ENCODE data around the gene FLOT2. TPM values are rescaled to one million over a fixed set of nuclear protein-coding genes. Genes with fewer than 3 reads are reported as not detected.

The FLOT2 gene
- total RNA-seq, 1 experiment from 2014 or later = 23.1 TPM

GRCh38 chr17:28944862-28945741, 47.6 kb upstream of the FLOT2 start:
- H3K4me1 ChIP-seq (ENCODE audit: insufficient read depth, low read length) = peaks cover 32% of the 10 kb centered on the region
- H3K9me3 ChIP-seq (ENCODE audit: low read length) = no peaks in the 10 kb centered on the region
- H3K4me3 ChIP-seq (ENCODE audit: low read length) = no peak overlapping the region
- no peaks in the 10 kb centered on the region for H3K27me3 ChIP-seq (ENCODE audit: low read length)
- no peak for TF ChIP-seq CTCF (conservative IDR thresholded peaks at IDR 0.05; ENCODE audit: low read depth, low read length)
- TF ChIP-seq EZH2 (IDR thresholded peaks at IDR 0.05; ENCODE audit: low read length, unreplicated experiment) = no peak
- no peak for TF ChIP-seq EZH2phosphoT487 (IDR thresholded peaks at IDR 0.05; ENCODE audit: borderline replicate concordance, low read length)
- ChIA-PET POLR2A (ENCODE audit: unreplicated experiment) (no interaction called here), CTCF (no interaction called here)
- H3K27ac ChIP-seq (ENCODE audit: low read length) = peak overlapping the region; percentile 99
- peaks cover 94% of the 10 kb centered on the region for H3K79me2 ChIP-seq (ENCODE audit: low read length)
- H2AFZ ChIP-seq (ENCODE audit: low read length) = no peak overlapping the region
- H3F3A ChIP-seq (ENCODE audit: low read length, unreplicated experiment) = no peaks in the 10 kb centered on the region
- H4K20me1 ChIP-seq (ENCODE audit: low read length) = no peaks in the 10 kb centered on the region
- intact Hi-C loops (cut with micrococcal nuclease) = loop anchor here (5.0 kb wide), 1 partner anchor 43 kb away; the partner anchor contains the start of gene DHRS13
- no peak for ATAC-seq
- BruUV-seq (replicated peaks) = no TSS peak
- H3K36me3 ChIP-seq (ENCODE audit: low read depth, low read length) = peaks cover 16% of the 10 kb centered on the region; the same call in 1 of the 2 replicates
- no peaks in the 10 kb centered on the region for H3K9me2 ChIP-seq (replicated peaks; ENCODE audit: low read length)
- peak; percentile 29 for DNase-seq
- H3K4me2 ChIP-seq (ENCODE audit: low read length) = peak overlapping the region; percentile 93
- peak overlapping the region; percentile 80 for H3K9ac ChIP-seq (ENCODE audit: low read length)

- Histone ChIP-seq H3K36me3 (ENCODE audit: low read depth, low read length) (peaks cover 20% of the 10 kb centered on the region; the same call in 1 of the 2 replicates), H4K20me1 (ENCODE audit: low read length) (peaks cover 4% of the 10 kb centered on the region; the same call in 1 of the 2 replicates), H3F3A (ENCODE audit: low read length, unreplicated experiment) (no peaks in the 10 kb centered on the region), H3K4me1 (ENCODE audit: insufficient read depth, low read length) (peaks cover 32% of the 10 kb centered on the region), H2AFZ (ENCODE audit: low read length) (no peak overlapping the region), H3K27me3 (ENCODE audit: low read length) (no peaks in the 10 kb centered on the region), H3K9ac (ENCODE audit: low read length) (no peak overlapping the region), H3K27ac (ENCODE audit: low read length) (no peak overlapping the region), H3K4me2 (ENCODE audit: low read length) (no peak overlapping the region), H3K9me3 (ENCODE audit: low read length) (no peaks in the 10 kb centered on the region), H3K9me2 (replicated peaks; ENCODE audit: low read length) (no peaks in the 10 kb centered on the region), H3K79me2 (ENCODE audit: low read length) (peaks cover 94% of the 10 kb centered on the region), H3K4me3 (ENCODE audit: low read length) (no peak overlapping the region)
- DNase-seq (no peak), ATAC-seq (no peak)
- ChIA-PET CTCF (no interaction called here), POLR2A (ENCODE audit: unreplicated experiment) (no interaction called here)
- intact Hi-C loops (cut with micrococcal nuclease) = no loop called here
- no TSS peak for BruUV-seq (replicated peaks)
- TF ChIP-seq EZH2phosphoT487 (IDR thresholded peaks at IDR 0.05; ENCODE audit: borderline replicate concordance, low read length) = no peak
- no peak for TF ChIP-seq EZH2 (IDR thresholded peaks at IDR 0.05; ENCODE audit: low read length, unreplicated experiment)
- no peak for TF ChIP-seq CTCF (conservative IDR thresholded peaks at IDR 0.05; ENCODE audit: low read depth, low read length)
These were observed 46.8 kb upstream of the FLOT2 start for GRCh38 chr17:28944343-28944742.

- Histone ChIP-seq H3F3A (ENCODE audit: low read length, unreplicated experiment) (no peaks in the 10 kb centered on the region), H3K36me3 (ENCODE audit: low read depth, low read length) (peaks cover 20% of the 10 kb centered on the region; the same call in 1 of the 2 replicates), H3K9me3 (ENCODE audit: low read length) (no peaks in the 10 kb centered on the region), H2AFZ (ENCODE audit: low read length) (no peak overlapping the region), H3K27ac (ENCODE audit: low read length) (no peak overlapping the region), H3K9me2 (replicated peaks; ENCODE audit: low read length) (no peaks in the 10 kb centered on the region), H3K79me2 (ENCODE audit: low read length) (peaks cover 94% of the 10 kb centered on the region), H3K4me3 (ENCODE audit: low read length) (no peak overlapping the region), H4K20me1 (ENCODE audit: low read length) (peaks cover 8% of the 10 kb centered on the region; the same call in 1 of the 2 replicates), H3K4me1 (ENCODE audit: insufficient read depth, low read length) (peaks cover 40% of the 10 kb centered on the region), H3K27me3 (ENCODE audit: low read length) (no peaks in the 10 kb centered on the region), H3K9ac (ENCODE audit: low read length) (no peak overlapping the region), H3K4me2 (ENCODE audit: low read length) (no peak overlapping the region)
- ChIA-PET POLR2A (ENCODE audit: unreplicated experiment) (no interaction called here), CTCF (no interaction called here)
- BruUV-seq (replicated peaks) = no TSS peak
- DNase-seq = no peak
- no peak for ATAC-seq
- no peak for TF ChIP-seq EZH2phosphoT487 (IDR thresholded peaks at IDR 0.05; ENCODE audit: borderline replicate concordance, low read length)
- no peak for TF ChIP-seq CTCF (conservative IDR thresholded peaks at IDR 0.05; ENCODE audit: low read depth, low read length)
- TF ChIP-seq EZH2 (IDR thresholded peaks at IDR 0.05; ENCODE audit: low read length, unreplicated experiment) = no peak
- intact Hi-C loops (cut with micrococcal nuclease) = no loop called here
These were observed 45.4 kb upstream of the FLOT2 start for GRCh38 chr17:28942925-28943324.
